SU-DHL-6 (cell line): ENCODE results near the gene DCC.

Experiments used
- H2AFZ ChIP-seq: fragments of 200-600 bp; sonication (generic); 2 replicates; pipeline ENCODE4 v1.6.1; 2014; ENCODE audit warnings: low read depth, mild to moderate bottlenecking, moderate library complexity, mixed read lengths, antibody characterized with exemption, low read length; ENCODE audit not compliant: severe bottlenecking
- H3F3A ChIP-seq: fragments of 200-600 bp; shearing (Covaris generic); 2 replicates; pipeline ENCODE4 v1.6.0; 2016; ENCODE audit warnings: antibody characterized with exemption, mild to moderate bottlenecking; ENCODE audit not compliant: insufficient read depth
- H3K27ac ChIP-seq: fragments of 200-600 bp; sonication (generic); 2 replicates; pipeline ENCODE4 v1.5.1; 2016; ENCODE audit warnings: low read depth, mild to moderate bottlenecking, low read length, moderate library complexity, mixed read lengths
- H3K27me3 ChIP-seq: fragments of 200-600 bp; sonication (generic), shearing (Covaris generic); 2 replicates; pipeline ENCODE4 v1.6.0; 2014; ENCODE audit warnings: mild to moderate bottlenecking, low read length
- H3K36me3 ChIP-seq: fragments of 200-600 bp; sonication (generic); 2 replicates; pipeline ENCODE4 v1.6.1; 2014; ENCODE audit warnings: mild to moderate bottlenecking, low read length, mixed read lengths
- H3K4me2 ChIP-seq: fragments of 300-600, 200-600 bp; shearing (Covaris generic), sonication (generic); 2 replicates; pipeline ENCODE4 v1.6.0; 2014; ENCODE audit warnings: low read length, low read depth, mild to moderate bottlenecking; ENCODE audit not compliant: poor library complexity, severe bottlenecking
- H3K4me3 ChIP-seq: fragments of 200-600 bp; sonication (generic); 2 replicates; pipeline ENCODE4 v1.5.1; 2014; ENCODE audit warnings: antibody characterized with exemption, low read length, mild to moderate bottlenecking, mixed read lengths; ENCODE audit not compliant: insufficient read depth, poor library complexity, severe bottlenecking
- H3K79me2 ChIP-seq: fragments of 200-600 bp; sonication (generic); 2 replicates; pipeline ENCODE4 v1.6.1; 2014; ENCODE audit warnings: mild to moderate bottlenecking, low read length, moderate library complexity; ENCODE audit not compliant: insufficient read depth
- H3K9ac ChIP-seq: fragments of 200-600 bp; sonication (generic); 2 replicates; pipeline ENCODE4 v1.7.0; 2014; ENCODE audit warnings: mild to moderate bottlenecking, low read length
- H3K9me2 ChIP-seq: fragments of 200-600 bp; sonication (generic); replicated peaks from 2 replicates; pipeline ENCODE4 v1.6.1; 2014; ENCODE audit warnings: low read length; ENCODE audit not compliant: insufficient read depth
- H3K9me3 ChIP-seq: fragments of 200-600 bp; sonication (generic); 2 replicates; pipeline ENCODE4 v1.6.1; 2014; ENCODE audit warnings: low read length, mixed read lengths; ENCODE audit not compliant: insufficient read depth
- H4K20me1 ChIP-seq: fragments of 200-600 bp; sonication (generic); 2 replicates; pipeline ENCODE4 v1.6.1; 2014; ENCODE audit warnings: low read depth, mild to moderate bottlenecking, antibody characterized with exemption, low read length, moderate library complexity, mixed read lengths
- CTCF ChIP-seq: fragments of 200-600 bp; sonication (generic); IDR thresholded peaks from one replicate; pipeline ENCODE4 v1.5.1; 2017; ENCODE audit warnings: antibody characterized with exemption, mild to moderate bottlenecking, low read length, moderate library complexity; ENCODE audit not compliant: insufficient read depth, poor library complexity, severe bottlenecking
- EZH2phosphoT487 ChIP-seq: fragments of 200-600 bp; sonication (generic), shearing (Covaris generic); conservative IDR thresholded peaks from 2 replicates; pipeline ENCODE4 v1.6.1; 2018; ENCODE audit warnings: mild to moderate bottlenecking, antibody characterized with exemption, low read length, moderate library complexity, mixed read lengths

The DCC gene

DNA sequence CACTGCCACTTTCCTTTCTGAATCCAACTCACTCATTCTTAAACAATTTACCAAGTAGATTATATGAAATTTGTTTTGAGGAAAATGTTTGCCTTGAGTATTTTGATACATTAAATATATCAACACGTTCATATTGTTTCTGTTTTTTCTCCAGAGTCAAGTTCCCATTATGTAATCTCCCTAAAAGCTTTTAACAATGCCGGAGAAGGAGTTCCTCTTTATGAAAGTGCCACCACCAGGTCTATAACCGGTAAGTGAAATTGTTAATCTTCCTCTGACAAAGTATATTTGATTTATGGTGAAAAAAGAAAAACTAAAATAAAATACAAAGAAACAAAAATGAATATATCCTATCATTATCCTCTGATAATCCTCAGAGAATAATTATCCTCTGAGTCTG, 1045.9 kb downstream of the DCC start:
- Histone ChIP-seq H3K9me3 (no peaks in the 10 kb centered on the region), H3K27me3 (no peaks in the 10 kb centered on the region), H3K79me2 (no peaks in the 10 kb centered on the region), H3K27ac (no peak overlapping the region), H3K36me3 (no peaks in the 10 kb centered on the region), H3K9me2 (no peaks in the 10 kb centered on the region), H2AFZ (no peak overlapping the region), H3K4me2 (no peak overlapping the region), H3K4me3 (no peak overlapping the region), H3F3A (no peaks in the 10 kb centered on the region), H4K20me1 (no peaks in the 10 kb centered on the region), H3K9ac (no peak overlapping the region)
- TF ChIP-seq EZH2phosphoT487, result no peak

DNA sequence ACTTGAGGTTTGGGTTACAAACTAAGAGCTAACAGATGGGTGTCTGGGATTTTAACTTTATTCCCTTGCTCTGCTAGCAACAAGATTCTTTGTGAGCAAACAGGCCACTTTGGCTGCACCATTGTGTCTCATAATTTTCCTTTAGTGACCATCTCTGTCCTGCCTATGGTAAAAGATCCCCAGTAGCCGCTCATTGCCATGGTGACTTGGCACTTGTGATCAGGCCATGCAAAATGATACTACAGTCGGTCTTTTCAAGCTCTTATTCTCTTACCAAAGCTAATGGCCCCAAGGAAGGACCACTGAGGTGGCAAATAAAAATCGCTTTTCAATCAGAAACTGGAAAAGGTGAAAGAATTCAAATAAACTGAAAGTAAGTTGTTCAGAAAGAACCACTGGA, 1047.6 kb downstream of the DCC start:
- Histone ChIP-seq H3K4me2 (no peak overlapping the region), H2AFZ (no peak overlapping the region), H3K36me3 (no peaks in the 10 kb centered on the region), H3K4me3 (no peak overlapping the region), H3K79me2 (no peaks in the 10 kb centered on the region), H3K27me3 (no peaks in the 10 kb centered on the region), H3K27ac (no peak overlapping the region), H3K9me3 (no peaks in the 10 kb centered on the region), H3K9me2 (no peaks in the 10 kb centered on the region), H3F3A (no peaks in the 10 kb centered on the region), H3K9ac (no peak overlapping the region), H4K20me1 (no peaks in the 10 kb centered on the region)
- TF ChIP-seq EZH2phosphoT487 (no peak), CTCF (no peak)

DNA sequence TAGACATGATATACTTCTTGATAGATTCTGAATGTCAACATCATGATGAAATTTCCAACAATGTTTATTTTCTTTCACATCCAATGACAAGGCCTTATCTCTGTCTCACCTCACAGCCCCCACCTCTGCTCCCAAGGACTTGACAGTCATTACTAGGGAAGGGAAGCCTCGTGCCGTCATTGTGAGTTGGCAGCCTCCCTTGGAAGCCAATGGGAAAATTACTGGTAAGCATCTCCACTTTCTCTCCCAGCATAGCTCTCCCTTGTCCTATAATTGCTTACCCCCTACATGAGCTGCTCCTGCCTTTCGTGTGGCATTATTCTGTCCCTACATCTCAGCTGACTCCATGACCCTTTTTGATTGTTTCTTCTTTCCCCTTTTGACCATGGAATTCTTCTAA, 1062.7 kb downstream of the DCC start:
- Histone ChIP-seq H3K27me3 (no peaks in the 10 kb centered on the region), H3K9me2 (no peaks in the 10 kb centered on the region), H3F3A (no peaks in the 10 kb centered on the region), H4K20me1 (no peaks in the 10 kb centered on the region), H3K9me3 (no peaks in the 10 kb centered on the region), H3K4me3 (no peak overlapping the region), H3K79me2 (no peaks in the 10 kb centered on the region), H3K36me3 (no peaks in the 10 kb centered on the region), H3K27ac (no peak overlapping the region), H3K9ac (no peak overlapping the region), H3K4me2 (no peak overlapping the region), H2AFZ (no peak overlapping the region)
- TF ChIP-seq CTCF, result no peak
- TF ChIP-seq EZH2phosphoT487, result no peak

DNA sequence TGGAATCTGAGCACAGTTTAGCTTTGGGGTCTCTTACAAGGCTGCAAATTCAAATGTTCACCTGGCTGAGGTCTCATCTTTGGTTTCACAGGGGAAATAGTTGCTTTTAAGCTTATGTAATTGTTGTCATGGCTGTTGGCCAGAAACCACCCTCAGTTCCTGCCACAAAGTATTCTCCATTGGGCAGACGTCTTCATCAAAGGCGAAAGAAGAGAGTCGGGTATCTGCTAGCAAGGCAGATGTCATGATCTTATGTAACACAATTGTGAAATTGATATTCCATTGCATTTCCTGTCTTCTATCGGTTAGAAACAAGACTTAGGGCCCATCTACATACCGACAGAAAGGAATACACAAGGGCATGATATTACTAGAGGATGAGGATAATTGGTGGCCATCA, 1068.3 kb downstream of the DCC start:
- Histone ChIP-seq H4K20me1 (no peaks in the 10 kb centered on the region), H3K9ac (no peak overlapping the region), H3K9me2 (no peaks in the 10 kb centered on the region), H3F3A (no peaks in the 10 kb centered on the region), H3K4me3 (no peak overlapping the region), H3K36me3 (no peaks in the 10 kb centered on the region), H3K4me2 (no peak overlapping the region), H3K27ac (no peak overlapping the region), H2AFZ (no peak overlapping the region), H3K27me3 (no peaks in the 10 kb centered on the region), H3K79me2 (no peaks in the 10 kb centered on the region), H3K9me3 (no peaks in the 10 kb centered on the region)
- TF ChIP-seq EZH2phosphoT487, result no peak
- TF ChIP-seq CTCF, result no peak
